Activated T-cell treated with anti-CD3 and anti-CD28 coated beads, Interleukin-2, amount 50 U/mL, for 4 hours (primary cell): ENCODE results near the gene LRRC66. TPM values are rescaled to one million over a fixed set of nuclear protein-coding genes. Genes with fewer than 3 reads are reported as not detected.

Experiments used
- ATAC-seq, 2 donors: fragments of 200-7000 bp; cut with Tn5 transposase; one replicate each; pipeline ENCODE4 v1.10.0; 2021
- DNase-seq: peaks from one replicate; pipeline ENCODE4 v3.0.0-alpha.2; 2020
- H3K27me3 Mint-ChIP-seq: one replicate; pipeline ENCODE4 v1.8.0; 2021; ENCODE audit warnings: low read depth, mixed read lengths
- H3K36me3 Mint-ChIP-seq: one replicate; pipeline ENCODE4 v1.8.0; 2022; ENCODE audit warnings: mixed read lengths; ENCODE audit not compliant: insufficient read depth
- H3K4me1 Mint-ChIP-seq: one replicate; pipeline ENCODE4 v1.8.0; 2021; ENCODE audit warnings: low read depth, mixed read lengths
- H3K4me3 Mint-ChIP-seq: one replicate; pipeline ENCODE4 v1.8.0; 2021; ENCODE audit warnings: mild to moderate bottlenecking, moderate library complexity, mixed read lengths
- H3K9me3 Mint-ChIP-seq: one replicate; pipeline ENCODE4 v1.8.0; 2021; ENCODE audit warnings: mixed read lengths
- total RNA-seq, 3 donors: library from RNA; stranded (reverse); gene quantifications; one replicate each; pipeline ENCODE4 v1.2.1, GENCODE V29; 2021

The LRRC66 gene
- not detected for total RNA-seq

- Mint-ChIP-seq H3K4me3 (no peak within 1 kb of the TSS), H3K9me3 (no peaks in the 10 kb centered on the region), H3K4me1 (peaks cover 2% of the 10 kb centered on the region), H3K36me3 (peaks cover 7% of the 10 kb centered on the region), H3K27me3 (no peaks in the 10 kb centered on the region)
- ATAC-seq (no peak), DNase-seq (no peak)
Measured at GRCh38 chr4:52019936-52020657, at the start of gene LRRC66. TSS of gene LRRC66 (minus strand) at chr4:52020363. CDS start at chr4:52017613, 2,750 bp downstream.

- ATAC-seq: no peak
- Mint-ChIP-seq H3K4me3 (no peak overlapping the region), H3K4me1 (no peaks in the 10 kb centered on the region), H3K27me3 (peaks cover 26% of the 10 kb centered on the region), H3K36me3 (no peaks in the 10 kb centered on the region), H3K9me3 (no peaks in the 10 kb centered on the region)
- DNase-seq: no peak
Measured at GRCh38 chr4:52069571-52069970, 49.4 kb upstream of the LRRC66 start.

GRCh38 chr4:52059372-52059771, 39.2 kb upstream of the LRRC66 start:
- ATAC-seq: no peak
- DNase-seq: no peak
- Mint-ChIP-seq H3K9me3 (no peaks in the 10 kb centered on the region), H3K4me3 (no peak overlapping the region), H3K27me3 (peaks cover 16% of the 10 kb centered on the region), H3K36me3 (no peaks in the 10 kb centered on the region), H3K4me1 (no peaks in the 10 kb centered on the region)

DNA sequence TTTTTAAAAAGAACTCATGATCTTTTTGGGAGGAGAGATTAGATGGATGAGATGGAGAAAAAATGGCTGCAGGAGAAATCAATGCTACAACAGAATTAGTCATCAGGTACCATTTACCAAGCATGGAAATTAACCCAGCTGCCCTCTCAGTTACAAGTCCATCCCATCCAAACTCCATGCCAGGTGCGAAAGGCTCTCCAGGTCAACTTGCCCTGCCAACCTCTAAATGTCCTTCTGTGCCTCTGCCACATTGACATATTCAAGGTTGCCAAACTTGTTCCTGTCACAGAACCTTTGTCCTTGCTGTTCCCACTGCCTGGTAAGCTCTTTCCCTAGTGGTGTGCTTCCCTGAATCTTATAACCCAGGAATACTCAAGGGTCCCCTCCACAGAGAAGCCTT, 38.1 kb upstream of the LRRC66 start:
- Mint-ChIP-seq H3K9me3 (no peaks in the 10 kb centered on the region), H3K4me3 (no peak overlapping the region), H3K4me1 (no peaks in the 10 kb centered on the region), H3K36me3 (no peaks in the 10 kb centered on the region), H3K27me3 (peaks cover 27% of the 10 kb centered on the region)
- ATAC-seq: no peak
- DNase-seq: no peak

DNA sequence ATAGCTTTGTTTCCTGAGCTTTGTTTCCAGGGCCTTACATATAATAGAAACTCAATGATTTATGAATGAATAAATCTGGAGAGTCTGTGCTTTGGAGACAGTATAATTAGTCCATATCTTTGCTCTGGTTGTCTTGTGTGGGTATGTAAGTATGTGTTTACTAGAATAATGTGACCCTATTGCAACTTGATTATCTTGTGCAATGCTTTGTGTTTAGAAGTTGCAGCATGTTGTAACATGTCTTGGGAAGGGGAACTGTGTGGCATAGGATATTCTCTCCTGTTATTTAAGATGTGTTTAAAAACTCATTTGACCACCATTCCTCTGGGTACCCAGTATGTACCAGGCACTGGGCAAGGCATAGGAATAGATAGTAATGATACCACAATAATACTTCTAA, 37.0 kb upstream of the LRRC66 start:
- H3K4me1 Mint-ChIP-seq: peaks cover 5% of the 10 kb centered on the region
- H3K4me3 Mint-ChIP-seq: no peak overlapping the region
- no peaks in the 10 kb centered on the region for H3K9me3 Mint-ChIP-seq
- H3K27me3 Mint-ChIP-seq: peaks cover 38% of the 10 kb centered on the region
- H3K36me3 Mint-ChIP-seq: no peaks in the 10 kb centered on the region
- DNase-seq: no peak
- no peak for ATAC-seq

GRCh38 chr4:52054254-52054653, 34.1 kb upstream of the LRRC66 start:
- Mint-ChIP-seq H3K9me3 (no peaks in the 10 kb centered on the region), H3K4me1 (peaks cover 17% of the 10 kb centered on the region), H3K36me3 (no peaks in the 10 kb centered on the region), H3K27me3 (peaks cover 55% of the 10 kb centered on the region), H3K4me3 (no peak overlapping the region)
- ATAC-seq (no peak), DNase-seq (no peak)

DNA sequence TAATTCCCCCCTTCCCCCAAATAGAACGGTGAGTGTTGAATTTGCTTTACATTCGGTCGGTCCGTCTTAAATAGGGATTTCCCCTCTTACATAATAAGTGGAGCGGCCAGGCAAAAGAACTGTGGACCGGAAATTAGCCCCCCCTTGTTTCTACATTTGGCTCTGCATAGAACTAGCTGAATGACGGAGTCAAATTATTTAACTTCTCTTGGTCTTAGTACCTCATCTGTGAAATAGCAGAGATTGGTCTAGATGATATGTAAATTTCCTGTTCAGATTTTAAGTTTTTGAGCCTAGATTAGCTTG, 32.3 kb upstream of the LRRC66 start:
- Mint-ChIP-seq H3K4me1 (peaks cover 17% of the 10 kb centered on the region), H3K27me3 (peaks cover 66% of the 10 kb centered on the region), H3K36me3 (no peaks in the 10 kb centered on the region), H3K4me3 (no peak overlapping the region), H3K9me3 (no peaks in the 10 kb centered on the region)
- no peak for ATAC-seq
- no peak for DNase-seq

DNA sequence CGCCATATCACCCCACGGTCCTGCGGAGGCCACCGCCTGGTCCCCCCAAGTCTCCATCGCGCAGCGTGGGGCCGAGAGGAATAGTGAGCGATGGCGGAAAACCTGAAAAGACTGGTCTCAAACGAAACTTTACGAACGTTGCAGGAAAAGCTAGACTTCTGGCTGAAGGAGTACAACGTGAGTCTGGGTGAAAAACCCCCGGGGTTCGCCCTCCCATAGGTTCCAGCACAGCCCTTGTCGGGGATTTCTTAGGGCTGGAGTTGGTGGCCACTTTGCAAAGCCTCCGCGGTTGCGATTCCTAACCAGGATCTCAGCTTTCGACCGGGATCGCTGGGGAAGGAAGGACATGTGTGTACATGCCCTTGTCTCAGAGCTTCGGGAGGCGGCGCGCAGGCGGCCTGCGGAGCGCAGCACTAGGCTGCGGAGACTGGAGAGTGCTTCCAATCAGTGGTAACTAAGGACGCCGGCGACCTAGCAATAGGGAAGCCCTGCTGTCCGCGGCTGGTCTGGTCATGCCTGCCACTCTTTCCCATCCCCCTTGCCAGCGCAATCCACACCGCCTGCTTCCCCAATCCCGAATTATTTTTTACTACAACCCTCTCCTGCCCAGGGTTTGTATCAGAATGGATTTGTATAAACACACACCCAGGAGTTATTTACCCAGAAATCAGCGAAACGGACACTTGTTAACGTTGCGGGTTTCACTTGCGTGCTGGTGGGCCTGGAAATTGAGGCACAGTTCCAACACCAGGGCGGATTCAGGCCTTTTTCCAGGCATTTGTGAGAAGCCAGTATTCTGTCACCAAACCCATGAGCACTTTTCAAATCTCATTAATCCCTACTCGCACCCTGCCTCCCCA, 31.7 kb upstream of the LRRC66 start:
- Mint-ChIP-seq H3K4me1 (peaks cover 17% of the 10 kb centered on the region), H3K4me3 (peak overlapping the region; percentile 55), H3K27me3 (peaks cover 65% of the 10 kb centered on the region), H3K36me3 (no peaks in the 10 kb centered on the region), H3K9me3 (no peaks in the 10 kb centered on the region)
- DNase-seq (no peak), ATAC-seq (peak; percentile 45 to 50)

DNA sequence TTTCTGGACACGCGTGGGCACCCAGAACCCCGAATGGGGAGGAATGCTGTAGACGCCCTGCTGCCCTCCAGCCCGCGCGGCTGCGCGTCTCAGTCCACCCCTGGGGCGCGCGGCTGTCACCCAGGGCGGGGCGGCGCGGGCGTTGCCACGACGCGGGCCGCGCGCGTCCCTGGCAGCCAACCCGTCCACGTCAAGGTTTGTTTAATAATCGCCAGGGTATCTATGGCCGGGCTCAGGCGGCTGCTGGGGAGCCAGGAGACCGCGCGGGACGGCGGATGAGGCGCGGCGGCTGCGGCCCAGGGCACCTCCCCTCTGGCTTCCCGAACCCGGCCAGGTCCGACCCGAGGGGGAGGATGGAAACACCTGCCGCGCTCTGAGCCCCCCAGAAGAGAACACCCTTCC, 31.1 kb upstream of the LRRC66 start, which contains the start of gene SPATA18:
Gene SPATA18 (plus strand): TSS at position 92 of the 402 bp plus-strand sequence. CDS start 401 bp downstream, outside the sequence.
- Mint-ChIP-seq H3K4me3 (peak within 1 kb of the TSS; percentile 55), H3K36me3 (no peaks in the 10 kb centered on the region), H3K9me3 (no peaks in the 10 kb centered on the region), H3K4me1 (peaks cover 17% of the 10 kb centered on the region), H3K27me3 (peaks cover 65% of the 10 kb centered on the region)
- peak; percentile 57 to 68 for ATAC-seq
- no peak for DNase-seq

- peaks cover 17% of the 10 kb centered on the region for H3K4me1 Mint-ChIP-seq
- DNase-seq (no peak), ATAC-seq (no peak)
- no peak overlapping the region for H3K4me3 Mint-ChIP-seq
- no peaks in the 10 kb centered on the region for H3K9me3 Mint-ChIP-seq
- H3K36me3 Mint-ChIP-seq: no peaks in the 10 kb centered on the region
- H3K27me3 Mint-ChIP-seq: peaks cover 70% of the 10 kb centered on the region
Measured at GRCh38 chr4:52049266-52049665, 29.1 kb upstream of the LRRC66 start.

- Mint-ChIP-seq H3K4me1 (no peaks in the 10 kb centered on the region), H3K4me3 (no peak overlapping the region), H3K27me3 (peaks cover 50% of the 10 kb centered on the region), H3K36me3 (no peaks in the 10 kb centered on the region), H3K9me3 (no peaks in the 10 kb centered on the region)
- ATAC-seq (no peak), DNase-seq (no peak)
Measured at GRCh38 chr4:52045028-52045427, 24.9 kb upstream of the LRRC66 start.

- Mint-ChIP-seq H3K36me3 (peaks cover 3% of the 10 kb centered on the region), H3K27me3 (peaks cover 12% of the 10 kb centered on the region), H3K4me3 (peak within 1 kb of the TSS; percentile 87), H3K4me1 (peaks cover 24% of the 10 kb centered on the region), H3K9me3 (no peaks in the 10 kb centered on the region)
- peak; percentile 63 for DNase-seq
- ATAC-seq: peak; percentile 97 to 98
Measured at GRCh38 chr4:52038103-52038912, 18.1 kb upstream of the LRRC66 start, which contains the start of gene SGCB. TSS of gene SGCB (minus strand) at chr4:52038299. CDS start at chr4:52038259, 40 bp downstream.

- Mint-ChIP-seq H3K4me3 (peak overlapping the region; percentile 87), H3K9me3 (no peaks in the 10 kb centered on the region), H3K4me1 (peaks cover 24% of the 10 kb centered on the region), H3K27me3 (peaks cover 10% of the 10 kb centered on the region), H3K36me3 (peaks cover 3% of the 10 kb centered on the region)
- DNase-seq (peak; percentile 5), ATAC-seq (peak; percentile 69 to 71)
Measured at GRCh38 chr4:52037689-52038102, 17.5 kb upstream of the LRRC66 start.

GRCh38 chr4:52036886-52037530, 16.8 kb upstream of the LRRC66 start:
- DNase-seq (no peak), ATAC-seq (no peak)
- H3K9me3 Mint-ChIP-seq: no peaks in the 10 kb centered on the region
- peak overlapping the region; percentile 87 for H3K4me3 Mint-ChIP-seq
- H3K27me3 Mint-ChIP-seq: peaks cover 10% of the 10 kb centered on the region
- peaks cover 24% of the 10 kb centered on the region for H3K4me1 Mint-ChIP-seq
- H3K36me3 Mint-ChIP-seq: peaks cover 3% of the 10 kb centered on the region
